AG08395 (cell line): ENCODE measurements around the gene ORC1.
"Not testable (repeated sequence)": the region's sequence is repeated elsewhere in the genome, so short reads cannot be mapped to it uniquely, and the experiment has no call there.

Experiments used
- DNase-seq: peaks from one replicate; pipeline ENCODE4 v3.0.0; 2012; ENCODE audit warnings: mixed read lengths, low spot score

Gene ORC1

GRCh38 chr1:52385376-52385775 lies 18.8 kb downstream of the ORC1 start:
- no peak for DNase-seq

GRCh38 chr1:52369851-52370250 lies 34.4 kb downstream of the ORC1 start:
- DNase-seq, result not testable (repeated sequence)

GRCh38 chr1:52368383-52369172 lies 35.6 kb downstream of the ORC1 start:
- DNase-seq, result peak; percentile 34

GRCh38 chr1:52367272-52367671 lies 37.0 kb downstream of the ORC1 start:
- no peak for DNase-seq

GRCh38 chr1:52366517-52366827 lies 37.8 kb downstream of the ORC1 start:
- DNase-seq, result no peak

- peak; percentile 99 for DNase-seq
These were observed 38.3 kb downstream of the ORC1 start, which contains the start of gene CC2D1B for GRCh38 chr1:52365746-52366516. TSS of gene CC2D1B (minus strand) at chr1:52366205. CDS start at chr1:52364620, 1,585 bp downstream.

- DNase-seq, result peak; percentile 76
These were observed 39.0 kb downstream of the ORC1 start for GRCh38 chr1:52365071-52365745.

- DNase-seq, result no peak
These were observed 39.9 kb downstream of the ORC1 start for GRCh38 chr1:52364235-52364839.

GRCh38 chr1:52360595-52360968 lies 43.6 kb downstream of the ORC1 start:
- no peak for DNase-seq

GRCh38 chr1:52359676-52360594 lies 44.3 kb downstream of the ORC1 start:
- no peak for DNase-seq

GRCh38 chr1:52358851-52359497 lies 45.2 kb downstream of the ORC1 start:
- DNase-seq, result no peak

- no peak for DNase-seq
These were observed 46.8 kb downstream of the ORC1 start for GRCh38 chr1:52357397-52357796.

- no peak for DNase-seq
These were observed 47.3 kb downstream of the ORC1 start for GRCh38 chr1:52356818-52357355.

- DNase-seq, result no peak
These were observed 48.2 kb downstream of the ORC1 start for GRCh38 chr1:52355847-52356505.

GRCh38 chr1:52355436-52355835 lies 48.8 kb downstream of the ORC1 start:
- DNase-seq, result no peak

- no peak for DNase-seq
These were observed 51.5 kb downstream of the ORC1 start for GRCh38 chr1:52352690-52353089.

- peak; percentile 49 for DNase-seq
These were observed 55.4 kb downstream of the ORC1 start for GRCh38 chr1:52348704-52349300.

GRCh38 chr1:52346653-52347052 lies 57.6 kb downstream of the ORC1 start:
- no peak for DNase-seq

- DNase-seq, result no peak
These were observed 59.0 kb downstream of the ORC1 start for GRCh38 chr1:52345252-52345651.

GRCh38 chr1:52343979-52344378 lies 60.2 kb downstream of the ORC1 start:
- no peak for DNase-seq
